SK-N-SH (cell line): ENCODE data around the gene LOC128125822.

Experiments used
- GABPA ChIP-seq: IDR thresholded peaks from 2 replicates; pipeline ENCODE4 v1.4.0; 2012; ENCODE audit warnings: low read depth, mild to moderate bottlenecking
- JUND ChIP-seq: IDR thresholded peaks from 2 replicates; pipeline ENCODE4 v1.4.0; 2012
- RAD21 ChIP-seq: IDR thresholded peaks from 2 replicates; pipeline ENCODE4 v1.6.1; 2012; ENCODE audit warnings: mild to moderate bottlenecking, low read length
- TAF1 ChIP-seq: IDR thresholded peaks from 2 replicates; pipeline ENCODE4 v1.6.1; 2012; ENCODE audit warnings: low read depth, mild to moderate bottlenecking, low read length, moderate library complexity, borderline replicate concordance
- TF ChIP-seq, protein P1 (sequence below): IDR thresholded peaks from 2 replicates; pipeline ENCODE4 v1.4.0; 2012; ENCODE audit warnings: low read depth
- TF ChIP-seq, protein P2 (sequence below): fragments of 200-600 bp; sonication (generic); IDR thresholded peaks from 2 replicates; pipeline ENCODE4 v1.6.1; 2017; ENCODE audit warnings: antibody characterized with exemption, mild to moderate bottlenecking, moderate library complexity

DNA sequence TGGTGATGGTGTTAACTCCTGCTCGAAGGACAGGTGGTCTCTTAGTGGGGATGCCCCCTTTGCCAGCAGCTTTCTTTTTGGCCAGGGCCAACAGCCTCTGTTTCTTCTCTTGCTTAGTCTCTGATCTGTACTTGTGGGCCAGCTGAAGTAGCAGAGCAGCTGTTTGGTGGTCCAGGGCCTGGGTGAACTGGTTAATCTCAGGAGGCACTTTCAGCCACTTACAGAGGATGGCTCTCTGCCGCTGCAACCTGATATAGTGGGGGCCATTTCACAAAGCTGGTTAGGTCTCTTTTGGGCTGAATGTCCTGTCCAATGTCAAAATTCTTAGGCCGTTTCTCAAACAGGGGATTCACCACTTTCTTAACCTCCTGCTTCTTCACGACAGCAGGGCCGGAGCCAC, 23.2 kb upstream of the LOC128125822 start:
- TF ChIP-seq JUND (no peak), RAD21 (no peak), GABPA (no peak), TAF1 (no peak)
- TF ChIP-seq, protein P1, sequence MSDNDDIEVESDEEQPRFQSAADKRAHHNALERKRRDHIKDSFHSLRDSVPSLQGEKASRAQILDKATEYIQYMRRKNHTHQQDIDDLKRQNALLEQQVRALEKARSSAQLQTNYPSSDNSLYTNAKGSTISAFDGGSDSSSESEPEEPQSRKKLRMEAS = no peak
- TF ChIP-seq, protein P2, sequence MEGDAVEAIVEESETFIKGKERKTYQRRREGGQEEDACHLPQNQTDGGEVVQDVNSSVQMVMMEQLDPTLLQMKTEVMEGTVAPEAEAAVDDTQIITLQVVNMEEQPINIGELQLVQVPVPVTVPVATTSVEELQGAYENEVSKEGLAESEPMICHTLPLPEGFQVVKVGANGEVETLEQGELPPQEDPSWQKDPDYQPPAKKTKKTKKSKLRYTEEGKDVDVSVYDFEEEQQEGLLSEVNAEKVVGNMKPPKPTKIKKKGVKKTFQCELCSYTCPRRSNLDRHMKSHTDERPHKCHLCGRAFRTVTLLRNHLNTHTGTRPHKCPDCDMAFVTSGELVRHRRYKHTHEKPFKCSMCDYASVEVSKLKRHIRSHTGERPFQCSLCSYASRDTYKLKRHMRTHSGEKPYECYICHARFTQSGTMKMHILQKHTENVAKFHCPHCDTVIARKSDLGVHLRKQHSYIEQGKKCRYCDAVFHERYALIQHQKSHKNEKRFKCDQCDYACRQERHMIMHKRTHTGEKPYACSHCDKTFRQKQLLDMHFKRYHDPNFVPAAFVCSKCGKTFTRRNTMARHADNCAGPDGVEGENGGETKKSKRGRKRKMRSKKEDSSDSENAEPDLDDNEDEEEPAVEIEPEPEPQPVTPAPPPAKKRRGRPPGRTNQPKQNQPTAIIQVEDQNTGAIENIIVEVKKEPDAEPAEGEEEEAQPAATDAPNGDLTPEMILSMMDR = no peak
